Stimulated activated memory B cell treated with anti-CD40 and anti-IgM and Interleukin-4, amounts not matched to agents 10 μg/mL and 1 μg/mL and 100 μg/mL, for 72 hours (primary cell): ENCODE results near the gene FBXO33.
A peak's percentile ranks its signal among the peaks of the same experiment; 100 is the strongest.

ENCODE experiments used
- ATAC-seq: fragments of 150-1000 bp; cut with Tn5 transposase; 2 replicates; pipeline ENCODE4 v1.10.0; 2021
- H3K27ac Mint-ChIP-seq: one replicate; pipeline ENCODE4 v1.8.0; 2022; ENCODE audit warnings: mild to moderate bottlenecking, mixed read lengths
- H3K27me3 Mint-ChIP-seq: one replicate; pipeline ENCODE4 v1.8.0; 2022; ENCODE audit warnings: mixed read lengths
- H3K36me3 Mint-ChIP-seq: one replicate; pipeline ENCODE4 v1.8.0; 2022; ENCODE audit warnings: mixed read lengths
- H3K4me1 Mint-ChIP-seq: one replicate; pipeline ENCODE4 v1.8.0; 2022; ENCODE audit warnings: mixed read lengths
- H3K4me3 Mint-ChIP-seq: one replicate; pipeline ENCODE4 v1.8.0; 2022; ENCODE audit warnings: mild to moderate bottlenecking, moderate library complexity, mixed read lengths
- H3K9me3 Mint-ChIP-seq: one replicate; pipeline ENCODE4 v1.8.0; 2022; ENCODE audit warnings: mixed read lengths

The FBXO33 gene, protein sequence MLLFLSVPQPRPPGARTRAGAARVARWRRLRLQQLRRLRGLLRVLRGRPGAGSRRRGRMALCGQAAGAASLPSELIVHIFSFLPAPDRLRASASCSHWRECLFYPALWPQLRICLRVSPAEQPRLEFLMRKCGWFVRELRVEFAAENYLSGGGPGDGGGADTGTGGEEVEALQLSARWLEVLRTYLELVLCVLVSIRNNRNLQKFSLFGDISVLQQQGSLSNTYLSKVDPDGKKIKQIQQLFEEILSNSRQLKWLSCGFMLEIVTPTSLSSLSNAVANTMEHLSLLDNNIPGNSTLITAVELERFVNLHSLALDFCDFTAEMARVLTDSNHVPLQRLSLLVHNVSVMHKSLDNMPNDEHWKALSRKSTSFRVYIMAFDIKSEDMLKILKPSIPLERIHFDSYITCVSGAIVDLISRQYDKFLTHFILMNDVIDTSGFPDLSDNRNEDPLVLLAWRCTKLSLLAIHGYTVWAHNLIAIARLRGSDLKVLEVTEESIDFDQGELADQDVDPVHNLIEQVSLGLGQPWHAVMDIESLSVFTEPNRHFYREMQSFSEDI

GRCh38 chr14:39432179-39432618, at the start of gene FBXO33:
Gene FBXO33 (minus strand): TSS chr14:39432433. CDS start chr14:39432162, 271 bp downstream.
- Mint-ChIP-seq H3K4me1 (peaks cover 41% of the 10 kb centered on the region), H3K27ac (peak within 1 kb of the TSS; percentile 100), H3K27me3 (no peaks in the 10 kb centered on the region), H3K4me3 (peak within 1 kb of the TSS; percentile 98), H3K36me3 (no peaks in the 10 kb centered on the region), H3K9me3 (no peaks in the 10 kb centered on the region)
- peak; percentile 92 for ATAC-seq

GRCh38 chr14:39474416-39474911, 42.2 kb upstream of the FBXO33 start:
- peaks cover 18% of the 10 kb centered on the region for H3K36me3 Mint-ChIP-seq
- H3K27me3 Mint-ChIP-seq, result no peaks in the 10 kb centered on the region
- no peaks in the 10 kb centered on the region for H3K4me1 Mint-ChIP-seq
- ATAC-seq, result peak; percentile 73
- H3K4me3 Mint-ChIP-seq, result no peak overlapping the region
- no peaks in the 10 kb centered on the region for H3K9me3 Mint-ChIP-seq
- H3K27ac Mint-ChIP-seq, result no peak overlapping the region

GRCh38 chr14:39472078-39472477, 39.8 kb upstream of the FBXO33 start:
- no peak overlapping the region for H3K4me3 Mint-ChIP-seq
- H3K36me3 Mint-ChIP-seq, result peaks cover 10% of the 10 kb centered on the region
- H3K27ac Mint-ChIP-seq, result no peak overlapping the region

GRCh38 chr14:39469094-39469710, 37.0 kb upstream of the FBXO33 start:
- H3K4me1 Mint-ChIP-seq, result no peaks in the 10 kb centered on the region
- ATAC-seq, result peak; percentile 83
- H3K4me3 Mint-ChIP-seq, result no peak overlapping the region
- peaks cover 18% of the 10 kb centered on the region for H3K36me3 Mint-ChIP-seq
- H3K27me3 Mint-ChIP-seq, result peaks cover 15% of the 10 kb centered on the region
- peaks cover 4% of the 10 kb centered on the region for H3K9me3 Mint-ChIP-seq
- H3K27ac Mint-ChIP-seq, result no peak overlapping the region

More at GRCh38 chr14:39472078-39472477, 39.8 kb upstream of the FBXO33 start:
- no peak for ATAC-seq
- no peaks in the 10 kb centered on the region for H3K4me1 Mint-ChIP-seq
- H3K9me3 Mint-ChIP-seq, result no peaks in the 10 kb centered on the region
- peaks cover 6% of the 10 kb centered on the region for H3K27me3 Mint-ChIP-seq

DNA sequence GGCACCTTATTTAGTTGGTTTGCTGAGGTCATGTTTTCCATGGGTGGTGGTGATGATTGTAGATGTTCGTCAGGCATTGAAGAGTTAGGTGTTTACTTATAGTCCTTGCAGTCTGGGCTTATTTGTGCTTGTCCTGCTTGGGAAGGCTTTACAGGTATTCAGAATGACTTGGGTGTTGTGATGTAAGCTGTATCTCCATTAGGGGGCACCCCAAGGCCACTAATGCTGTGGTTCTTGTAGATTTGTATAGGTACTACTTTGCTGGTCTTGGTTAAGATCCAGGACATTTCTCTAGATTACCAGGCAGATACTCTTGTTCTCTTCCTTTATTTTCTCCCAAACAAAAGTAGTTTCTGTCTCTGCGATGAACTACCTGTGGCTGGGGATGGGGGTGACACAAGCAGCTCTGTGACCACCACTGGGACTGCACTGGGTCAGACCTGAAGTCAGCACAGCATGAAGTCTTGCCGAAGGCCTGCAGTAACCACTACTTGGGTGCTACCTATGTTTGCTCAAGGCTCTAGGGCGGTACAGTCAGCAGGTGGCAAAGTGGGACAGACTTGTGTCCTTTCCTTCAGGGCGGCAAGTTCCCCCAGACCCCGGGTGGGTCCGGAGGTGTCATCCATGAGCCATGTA, 35.8 kb upstream of the FBXO33 start:
- peaks cover 18% of the 10 kb centered on the region for H3K36me3 Mint-ChIP-seq
- no peak for ATAC-seq
- peaks cover 4% of the 10 kb centered on the region for H3K9me3 Mint-ChIP-seq
- no peak overlapping the region for H3K27ac Mint-ChIP-seq
- no peak overlapping the region for H3K4me3 Mint-ChIP-seq
- peaks cover 15% of the 10 kb centered on the region for H3K27me3 Mint-ChIP-seq
- H3K4me1 Mint-ChIP-seq, result no peaks in the 10 kb centered on the region

- no peak overlapping the region for H3K4me3 Mint-ChIP-seq
- no peaks in the 10 kb centered on the region for H3K36me3 Mint-ChIP-seq
- no peak overlapping the region for H3K27ac Mint-ChIP-seq
- H3K27me3 Mint-ChIP-seq, result peaks cover 1% of the 10 kb centered on the region
- H3K9me3 Mint-ChIP-seq, result no peaks in the 10 kb centered on the region
- no peaks in the 10 kb centered on the region for H3K4me1 Mint-ChIP-seq
- ATAC-seq, result no peak
Measured at GRCh38 chr14:39459795-39460478, 27.7 kb upstream of the FBXO33 start.

- H3K4me1 Mint-ChIP-seq, result no peaks in the 10 kb centered on the region
- no peaks in the 10 kb centered on the region for H3K36me3 Mint-ChIP-seq
- no peak overlapping the region for H3K4me3 Mint-ChIP-seq
- no peak for ATAC-seq
- H3K27me3 Mint-ChIP-seq, result peaks cover 9% of the 10 kb centered on the region
- H3K9me3 Mint-ChIP-seq, result no peaks in the 10 kb centered on the region
- H3K27ac Mint-ChIP-seq, result no peak overlapping the region
Measured at GRCh38 chr14:39456702-39457250, 24.5 kb upstream of the FBXO33 start.

GRCh38 chr14:39454906-39455539, 22.8 kb upstream of the FBXO33 start:
- Mint-ChIP-seq H3K27ac (no peak overlapping the region), H3K4me3 (no peak overlapping the region), H3K4me1 (no peaks in the 10 kb centered on the region), H3K27me3 (peaks cover 9% of the 10 kb centered on the region), H3K9me3 (no peaks in the 10 kb centered on the region), H3K36me3 (no peaks in the 10 kb centered on the region)
- no peak for ATAC-seq

DNA sequence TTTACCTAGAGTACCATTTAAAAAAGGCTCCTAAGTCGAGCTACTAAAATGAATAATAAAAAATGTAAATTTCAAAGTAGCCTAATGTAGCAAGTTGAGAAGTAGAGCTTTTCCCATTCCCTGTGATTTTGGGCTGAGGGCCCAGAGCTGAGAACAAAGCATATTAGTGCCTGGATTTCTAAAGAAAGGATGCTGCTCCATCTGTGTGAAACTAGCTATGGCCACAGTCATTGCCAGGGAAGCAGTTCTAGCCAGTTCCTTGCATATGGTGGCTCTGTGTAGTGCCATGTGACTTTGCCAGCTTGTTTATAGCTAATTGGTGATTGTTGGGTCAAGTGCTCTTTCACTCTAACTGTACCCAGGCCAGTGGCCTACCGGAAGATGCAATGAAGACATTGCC, 20.4 kb upstream of the FBXO33 start:
- Mint-ChIP-seq H3K27ac (no peak overlapping the region), H3K4me3 (no peak overlapping the region), H3K9me3 (no peaks in the 10 kb centered on the region), H3K27me3 (peaks cover 9% of the 10 kb centered on the region), H3K4me1 (peaks cover under 1% of the 10 kb centered on the region), H3K36me3 (no peaks in the 10 kb centered on the region)
- ATAC-seq, result no peak

- H3K9me3 Mint-ChIP-seq, result no peaks in the 10 kb centered on the region
- no peak overlapping the region for H3K4me3 Mint-ChIP-seq
- ATAC-seq, result no peak
- peaks cover 9% of the 10 kb centered on the region for H3K4me1 Mint-ChIP-seq
- H3K27me3 Mint-ChIP-seq, result peaks cover 9% of the 10 kb centered on the region
- H3K27ac Mint-ChIP-seq, result no peak overlapping the region
- no peaks in the 10 kb centered on the region for H3K36me3 Mint-ChIP-seq
Measured at GRCh38 chr14:39451811-39452210, 19.6 kb upstream of the FBXO33 start.

- H3K27ac Mint-ChIP-seq, result no peak overlapping the region
- peaks cover 19% of the 10 kb centered on the region for H3K4me1 Mint-ChIP-seq
- no peaks in the 10 kb centered on the region for H3K27me3 Mint-ChIP-seq
- no peaks in the 10 kb centered on the region for H3K36me3 Mint-ChIP-seq
- no peaks in the 10 kb centered on the region for H3K9me3 Mint-ChIP-seq
- H3K4me3 Mint-ChIP-seq, result no peak overlapping the region
- no peak for ATAC-seq
Measured at GRCh38 chr14:39447175-39447661, 15.0 kb upstream of the FBXO33 start.

- ATAC-seq, result no peak
- peaks cover 19% of the 10 kb centered on the region for H3K4me1 Mint-ChIP-seq
- no peaks in the 10 kb centered on the region for H3K27me3 Mint-ChIP-seq
- H3K4me3 Mint-ChIP-seq, result peak overlapping the region; percentile 50
- H3K9me3 Mint-ChIP-seq, result no peaks in the 10 kb centered on the region
- H3K27ac Mint-ChIP-seq, result no peak overlapping the region
- H3K36me3 Mint-ChIP-seq, result peaks cover 4% of the 10 kb centered on the region
Measured at GRCh38 chr14:39446131-39446744, 14.0 kb upstream of the FBXO33 start.

DNA sequence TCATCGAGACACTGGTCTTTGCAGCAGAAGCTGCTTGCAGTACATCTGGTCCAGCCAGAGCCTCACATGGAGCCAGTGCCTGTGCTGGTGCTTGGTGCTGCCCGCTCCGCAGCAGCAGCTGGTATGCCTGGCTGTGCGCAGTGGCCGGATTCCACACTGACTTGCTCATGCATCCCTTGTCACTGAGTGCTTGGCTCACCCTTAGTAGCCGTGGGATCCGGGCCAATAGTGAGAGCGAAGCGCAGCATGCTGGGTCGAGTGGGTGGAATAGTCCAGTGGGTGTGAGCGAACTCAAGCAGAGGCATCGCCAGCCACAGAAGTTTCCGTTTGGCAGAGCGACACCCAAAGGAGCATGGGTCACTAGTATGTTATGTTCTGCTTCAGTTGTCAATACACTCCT, 10.1 kb upstream of the FBXO33 start:
- H3K27me3 Mint-ChIP-seq, result no peaks in the 10 kb centered on the region
- H3K4me1 Mint-ChIP-seq, result peaks cover 15% of the 10 kb centered on the region
- no peak overlapping the region for H3K27ac Mint-ChIP-seq
- no peak for ATAC-seq
- peaks cover 10% of the 10 kb centered on the region for H3K36me3 Mint-ChIP-seq
- no peak overlapping the region for H3K4me3 Mint-ChIP-seq
- no peaks in the 10 kb centered on the region for H3K9me3 Mint-ChIP-seq

DNA sequence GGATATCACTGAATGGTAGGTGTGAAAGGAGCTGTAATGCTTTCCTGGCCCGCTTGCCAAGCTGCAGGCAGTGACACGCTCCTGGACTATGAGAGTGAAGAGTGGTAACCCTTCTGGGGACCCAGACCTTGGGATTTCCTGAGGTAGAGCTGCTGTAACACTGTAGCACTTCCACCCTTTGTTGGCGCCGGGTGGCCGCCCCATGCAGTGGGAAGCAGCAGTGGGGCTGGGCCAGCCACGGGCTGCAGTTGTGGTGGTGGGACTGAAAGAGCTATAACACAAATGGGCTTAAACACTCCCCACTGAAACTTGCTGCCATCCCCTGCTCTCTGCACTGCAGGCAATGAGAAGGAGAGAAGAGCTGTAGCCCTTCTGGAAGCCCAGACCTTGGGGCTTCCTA, 9.6 kb upstream of the FBXO33 start:
- H3K27ac Mint-ChIP-seq, result no peak overlapping the region
- H3K4me3 Mint-ChIP-seq, result no peak overlapping the region
- ATAC-seq, result no peak
- H3K4me1 Mint-ChIP-seq, result peaks cover 10% of the 10 kb centered on the region
- H3K9me3 Mint-ChIP-seq, result no peaks in the 10 kb centered on the region
- no peaks in the 10 kb centered on the region for H3K27me3 Mint-ChIP-seq
- peaks cover 10% of the 10 kb centered on the region for H3K36me3 Mint-ChIP-seq
